ENCODE data around the gene SPN.

- no peak for TF ChIP-seq CTCF (conservative IDR thresholded peaks at IDR 0.05; ENCODE audit: low read depth, low read length)
- no peak for TF ChIP-seq EZH2phosphoT487 (IDR thresholded peaks at IDR 0.05; ENCODE audit: borderline replicate concordance, low read length)
Observed at GRCh38 chr16:29687755-29688154, 24.7 kb downstream of the SPN start.
